Activated CD8-positive, alpha-beta memory T cell treated with anti-CD3 and anti-CD28 coated beads, Interleukin-2, amount 50 U/mL, for 1 hour (primary cell): ENCODE data around the gene PKD1L1.
"Not testable (repeated sequence)": the region's sequence is repeated elsewhere in the genome, so short reads cannot be mapped to it uniquely, and the experiment has no call there.

Experiments used
- DNase-seq: peaks from one replicate; pipeline ENCODE4 v3.0.0-alpha.2; 2020; ENCODE audit errors: extremely low read depth

The PKD1L1 gene

DNA sequence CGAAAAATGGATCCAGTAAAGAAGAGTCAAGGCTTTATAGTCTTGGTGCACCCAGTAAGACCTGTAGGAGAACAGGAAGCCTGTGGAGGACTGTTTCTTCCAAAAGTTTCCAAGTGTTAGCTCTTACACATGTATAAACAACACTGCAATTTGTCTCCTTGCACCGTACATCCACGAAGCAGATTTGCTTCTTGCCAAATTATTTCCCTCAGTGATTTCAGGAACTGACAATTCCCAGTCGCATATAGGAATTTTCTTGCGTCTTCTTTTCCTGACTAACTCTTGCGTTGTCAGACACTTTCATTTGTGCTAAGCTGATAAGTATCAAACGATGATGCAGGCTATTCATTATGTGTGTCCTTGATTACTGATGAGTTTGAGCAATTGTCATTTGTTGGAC lies 182.1 kb downstream of the PKD1L1 start:
- no peak for DNase-seq

DNA sequence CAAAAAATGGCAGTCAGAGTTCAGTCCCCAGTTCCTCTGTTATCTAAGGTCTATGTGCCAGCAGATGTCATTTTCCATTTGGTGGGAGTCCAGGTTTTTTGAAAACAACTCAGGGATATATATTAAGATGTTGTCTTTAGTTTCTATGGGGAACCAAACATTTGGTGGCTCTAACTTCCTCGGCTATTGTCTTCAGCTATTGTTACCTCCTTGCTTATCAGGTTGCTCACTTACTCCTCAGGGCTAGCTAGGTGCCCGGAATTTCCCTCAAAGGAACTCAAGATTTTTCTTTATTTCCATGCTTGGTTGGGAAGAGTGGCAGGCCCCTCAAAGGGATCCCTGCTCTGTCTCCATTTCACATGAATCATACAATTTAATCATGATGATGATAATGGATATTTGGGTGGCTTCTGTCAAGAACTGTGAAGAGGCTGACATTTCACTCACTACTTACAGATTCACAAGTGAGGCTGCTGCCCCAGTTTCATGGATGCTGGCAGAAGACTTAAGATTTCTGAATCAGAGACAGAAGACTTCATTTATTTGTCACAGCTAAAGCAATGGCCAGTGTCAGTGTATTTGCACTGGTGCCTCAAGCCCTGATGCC lies 182.8 kb downstream of the PKD1L1 start:
- DNase-seq, result no peak

DNA sequence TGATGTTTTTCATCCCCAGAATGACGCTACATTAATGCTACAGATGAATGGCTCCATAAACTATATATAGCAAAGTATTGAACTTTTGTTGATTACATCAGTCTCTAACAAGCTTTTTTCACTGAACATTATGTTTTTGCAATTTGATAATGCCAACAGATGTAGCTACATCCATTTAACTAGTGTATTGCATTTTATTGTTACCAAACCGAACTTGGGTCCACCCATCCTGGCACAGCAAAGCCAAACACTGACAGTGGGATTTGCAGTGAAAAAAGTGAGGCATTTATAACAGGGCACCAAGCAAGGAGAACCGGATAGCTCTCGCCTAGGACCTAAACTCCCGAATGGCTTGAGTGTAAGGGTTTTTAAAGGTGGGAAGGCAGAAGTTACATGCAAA lies 183.5 kb downstream of the PKD1L1 start:
- DNase-seq, result no peak

DNA sequence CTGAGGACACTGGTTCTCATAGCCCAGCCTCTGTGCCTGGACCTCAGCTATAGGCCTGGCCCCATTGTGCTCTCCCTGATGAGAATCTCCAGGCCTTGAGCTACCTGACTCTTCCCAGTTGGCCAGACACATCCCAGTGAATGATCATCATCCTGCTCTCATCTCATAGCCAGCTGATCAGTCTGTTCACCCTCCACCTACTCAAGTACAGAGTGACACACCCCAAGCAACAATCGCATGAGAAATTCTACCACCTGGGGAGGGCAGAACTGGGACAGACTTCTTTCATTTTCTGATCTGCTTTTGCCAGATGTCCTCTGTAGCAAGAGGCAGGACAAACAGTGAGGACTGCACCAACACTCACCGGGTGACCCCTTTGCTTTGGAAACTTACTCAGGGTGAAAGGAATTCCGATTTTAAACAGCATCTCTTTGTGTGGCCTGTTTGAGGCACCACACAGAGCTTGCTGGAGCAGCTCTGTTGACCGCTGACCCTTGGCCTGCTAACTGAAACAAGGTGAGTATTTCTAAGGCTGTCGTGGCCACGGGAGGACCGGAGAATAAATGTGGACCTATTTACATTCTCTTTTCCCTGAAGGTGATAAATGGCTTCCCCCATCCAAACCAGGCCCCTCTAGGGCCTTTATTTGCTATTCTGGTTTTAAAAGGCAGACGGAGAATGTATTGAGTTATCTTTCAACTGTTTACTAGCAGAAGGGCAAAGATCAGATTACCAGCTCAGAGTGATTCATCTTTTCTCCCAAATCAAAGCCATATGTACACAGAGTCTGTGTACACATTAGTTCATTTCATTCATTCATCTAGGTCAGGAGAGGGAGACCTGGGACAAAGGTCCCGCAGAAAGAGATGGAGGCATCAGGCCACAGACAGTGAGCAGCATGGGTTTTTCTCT lies 184.9 kb downstream of the PKD1L1 start:
- no peak for DNase-seq

DNA sequence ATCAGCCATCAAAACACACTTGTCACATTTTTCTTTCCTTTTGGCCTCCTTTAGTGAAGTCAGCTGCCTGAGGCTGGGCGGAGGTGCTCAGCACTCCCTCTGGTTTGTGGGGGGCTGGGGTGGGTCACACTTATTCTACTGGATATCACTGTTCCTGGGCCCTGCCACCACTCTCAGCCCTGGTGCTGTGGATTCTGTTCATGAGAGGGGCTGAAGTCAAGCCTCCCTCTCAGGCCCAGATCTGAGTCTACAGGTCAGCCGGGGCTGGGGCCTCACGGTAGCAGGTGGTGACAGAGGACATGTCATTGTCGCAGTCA lies 185.6 kb downstream of the PKD1L1 start:
- DNase-seq, result no peak

DNA sequence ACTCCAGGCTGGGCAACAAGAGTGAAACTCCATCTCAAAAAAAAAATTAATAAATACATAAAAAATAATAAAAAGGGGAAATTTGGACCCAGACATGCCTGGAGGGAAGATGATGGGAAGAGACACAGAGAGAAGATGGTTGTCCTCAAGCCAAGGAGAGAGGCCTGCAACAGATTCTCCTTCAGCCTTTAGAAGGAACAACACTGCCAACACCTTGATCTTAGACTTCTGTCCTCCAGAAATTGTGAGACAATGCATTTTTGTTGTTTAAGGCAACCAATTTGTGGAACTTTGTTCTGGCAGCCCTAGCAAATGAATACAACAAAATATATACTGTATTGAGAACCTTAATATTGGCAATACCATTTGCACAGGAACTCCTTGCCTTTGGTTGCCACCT lies 186.1 kb downstream of the PKD1L1 start:
- DNase-seq, result no peak

DNA sequence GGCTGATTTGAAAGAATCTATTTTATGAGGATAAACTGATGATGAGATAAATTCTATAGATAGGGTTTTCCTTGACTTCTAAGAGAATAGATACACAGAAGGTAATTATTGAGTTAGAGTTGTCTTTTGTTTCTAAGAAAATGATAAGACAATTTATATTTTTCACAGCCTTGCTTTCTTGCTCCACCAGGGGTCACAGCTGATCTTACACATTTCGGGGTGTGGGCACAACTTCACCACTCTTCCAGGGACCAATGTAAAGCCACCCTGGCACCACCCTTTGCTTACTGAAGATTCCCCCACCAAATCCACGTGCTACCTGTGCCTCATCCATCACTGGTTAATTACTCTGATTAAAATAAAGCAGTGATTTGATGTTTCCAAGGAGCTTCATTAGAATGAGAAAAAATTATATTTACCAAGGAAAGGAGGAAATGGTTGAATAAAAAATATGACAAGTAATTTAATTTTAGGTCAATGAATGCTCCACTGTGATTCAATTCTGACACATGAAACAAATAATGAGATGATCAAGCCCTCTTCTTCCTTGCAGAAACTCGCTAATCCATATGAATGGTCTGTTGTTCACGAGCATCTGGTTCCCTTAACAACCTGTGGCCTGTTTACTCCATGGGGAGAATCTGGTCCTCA lies 189.1 kb downstream of the PKD1L1 start:
- no peak for DNase-seq

DNA sequence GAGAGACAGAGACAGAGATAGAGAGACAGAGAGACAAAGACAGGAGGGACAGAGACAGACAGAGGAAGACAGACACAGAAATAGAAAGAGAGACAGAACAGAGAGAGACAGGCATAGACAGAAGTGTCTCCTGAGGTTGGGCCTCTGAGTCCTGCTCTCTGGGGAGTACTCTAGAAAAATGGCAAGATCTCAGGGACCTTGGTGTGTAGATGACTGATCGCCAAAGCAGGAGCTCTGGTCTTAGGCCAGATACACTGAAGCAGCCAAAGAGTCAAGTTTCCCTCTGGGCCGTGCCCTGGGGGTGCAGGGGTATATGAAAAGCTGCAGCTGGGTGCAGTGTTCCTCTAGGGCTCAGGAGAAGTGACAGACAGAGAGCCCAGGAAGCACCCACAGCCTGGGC lies 189.7 kb downstream of the PKD1L1 start:
- DNase-seq, result no peak

DNA sequence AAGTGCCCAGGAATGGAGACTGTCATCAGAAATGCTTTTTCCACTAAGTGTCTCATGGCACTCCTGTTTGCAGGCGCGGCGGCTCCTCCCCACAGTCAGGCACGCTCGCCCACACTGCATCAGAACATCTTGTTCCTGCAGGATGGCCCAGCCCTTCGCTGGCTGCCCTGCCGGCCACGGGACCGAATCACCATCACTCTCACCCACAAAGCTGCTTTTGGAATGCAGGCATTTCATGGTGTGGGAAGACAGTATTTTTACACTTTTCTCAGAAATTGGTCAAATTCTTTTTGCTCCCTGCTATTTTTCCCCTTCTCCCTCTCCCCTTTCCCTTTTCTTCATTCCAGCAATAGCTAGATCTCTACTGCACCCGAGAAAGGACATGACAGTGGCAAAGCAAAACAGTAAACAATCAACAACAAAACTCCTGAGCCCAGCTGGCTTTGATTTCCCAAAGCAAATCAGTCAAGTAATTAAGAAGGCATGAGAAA lies 190.3 kb downstream of the PKD1L1 start:
- no peak for DNase-seq

DNA sequence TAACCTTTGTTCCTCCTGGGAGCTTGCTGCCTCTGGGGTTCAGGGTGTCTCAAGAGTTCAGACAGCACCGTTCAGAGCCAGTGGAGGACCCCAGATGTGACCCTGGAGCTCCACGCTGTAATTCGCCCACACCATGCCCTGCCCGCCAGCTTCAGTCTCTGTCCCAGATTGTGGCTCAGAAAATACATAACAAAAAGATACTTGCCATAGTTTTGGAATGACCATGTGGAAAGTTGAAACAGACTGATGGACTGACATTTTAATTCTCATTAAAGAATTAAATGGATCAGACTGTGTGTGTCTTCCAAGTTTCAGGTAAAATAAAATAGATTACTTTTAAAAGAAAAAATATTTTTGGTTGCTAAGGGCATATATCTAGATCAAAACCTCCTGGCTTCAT lies 191.6 kb downstream of the PKD1L1 start:
- no peak for DNase-seq

DNA sequence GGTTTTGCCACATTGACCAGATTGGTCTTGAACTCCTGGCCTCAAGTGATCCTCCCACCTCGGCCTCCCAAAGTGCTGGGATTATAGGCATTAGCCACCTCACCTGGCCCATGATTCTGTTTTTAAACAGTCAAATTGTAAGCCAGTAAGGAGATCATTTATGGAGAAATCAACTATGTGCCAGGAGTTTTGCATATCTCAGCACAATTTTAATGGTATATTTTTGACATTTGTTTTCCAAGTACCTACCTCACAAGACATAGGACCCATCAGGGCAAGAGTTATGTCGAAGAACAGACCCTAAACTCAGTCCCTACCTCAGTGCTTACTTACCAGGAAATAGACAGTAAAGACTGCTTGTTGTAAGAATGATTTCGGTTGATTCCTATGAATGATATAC lies 193.0 kb downstream of the PKD1L1 start:
- no peak for DNase-seq

DNA sequence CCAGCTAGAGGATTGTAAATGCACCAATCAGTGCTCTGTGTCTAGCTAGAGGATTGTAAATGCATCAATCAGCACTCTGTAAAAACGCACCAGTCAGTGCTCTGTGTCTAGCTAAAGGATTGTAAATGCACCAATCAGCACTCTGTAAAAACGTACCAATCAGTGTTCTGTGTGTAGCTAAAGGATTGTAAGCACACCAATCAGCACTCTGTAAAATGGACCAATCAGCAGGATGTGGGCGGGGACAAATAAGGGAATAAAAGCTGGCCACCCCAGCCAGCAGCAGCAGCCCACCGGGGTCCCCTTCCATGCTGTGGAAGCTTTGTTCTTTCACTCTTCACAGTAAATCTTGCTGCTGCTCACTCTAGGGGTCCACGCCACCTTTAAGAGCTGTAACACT lies 196.5 kb downstream of the PKD1L1 start:
- not testable (repeated sequence) for DNase-seq

DNA sequence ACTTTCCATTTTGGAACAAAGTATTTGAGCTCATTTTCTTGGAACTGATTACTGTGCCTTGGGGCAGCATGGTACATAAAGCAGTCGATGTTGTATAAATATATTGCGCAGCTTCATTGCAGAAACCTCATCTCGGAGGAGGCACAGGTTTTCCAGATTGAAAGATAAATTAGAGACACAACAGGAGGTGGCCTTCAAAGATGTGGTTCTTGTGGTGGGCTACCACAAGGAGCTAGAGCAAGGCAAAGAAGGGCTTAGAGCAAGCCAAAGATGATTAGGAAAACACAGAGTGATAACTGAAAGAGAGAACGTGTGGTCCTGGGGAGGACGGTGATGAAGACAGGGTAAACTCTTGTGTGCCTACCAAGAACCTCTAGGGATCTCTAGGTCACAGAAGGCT lies 197.2 kb downstream of the PKD1L1 start:
- no peak for DNase-seq

DNA sequence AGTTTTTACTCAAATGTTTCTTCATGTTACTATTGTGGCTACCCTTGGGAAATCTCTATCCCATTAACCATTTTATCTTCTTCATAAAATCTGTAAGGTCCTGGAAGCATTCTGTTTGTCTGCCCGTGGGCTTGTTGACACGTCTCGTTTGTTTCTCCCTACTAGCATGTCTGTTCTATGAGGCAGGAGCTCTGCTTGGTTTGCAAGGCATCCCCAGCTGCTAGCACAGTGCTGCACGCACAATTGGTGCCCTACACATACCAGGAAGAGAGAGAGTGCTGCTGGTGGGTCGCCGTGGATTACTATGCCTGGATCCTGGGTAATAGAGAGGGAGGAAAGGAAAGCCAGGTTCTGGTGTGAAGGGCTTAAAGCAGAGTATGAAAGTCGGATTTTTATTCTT lies 200.2 kb downstream of the PKD1L1 start:
- no peak for DNase-seq

DNA sequence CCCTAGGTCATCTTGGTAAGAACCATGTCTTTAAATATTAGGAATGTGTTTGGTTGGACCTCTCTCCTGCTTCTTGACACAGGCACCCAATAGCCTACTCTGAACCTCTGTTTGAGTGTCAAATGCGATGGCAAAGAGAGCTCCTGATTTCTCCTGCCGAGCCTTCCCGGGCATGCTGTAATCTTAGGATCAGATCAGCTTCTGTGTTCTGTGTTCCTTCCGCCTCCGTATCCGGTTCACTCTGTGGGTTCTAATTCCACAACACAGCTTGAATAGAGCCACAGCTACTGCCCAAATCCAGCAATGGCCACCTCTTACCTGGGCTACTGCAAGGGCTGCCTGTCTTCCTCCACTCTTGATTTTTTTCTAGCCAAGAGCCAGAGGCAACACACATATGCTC lies 201.1 kb downstream of the PKD1L1 start:
- DNase-seq, result no peak

DNA sequence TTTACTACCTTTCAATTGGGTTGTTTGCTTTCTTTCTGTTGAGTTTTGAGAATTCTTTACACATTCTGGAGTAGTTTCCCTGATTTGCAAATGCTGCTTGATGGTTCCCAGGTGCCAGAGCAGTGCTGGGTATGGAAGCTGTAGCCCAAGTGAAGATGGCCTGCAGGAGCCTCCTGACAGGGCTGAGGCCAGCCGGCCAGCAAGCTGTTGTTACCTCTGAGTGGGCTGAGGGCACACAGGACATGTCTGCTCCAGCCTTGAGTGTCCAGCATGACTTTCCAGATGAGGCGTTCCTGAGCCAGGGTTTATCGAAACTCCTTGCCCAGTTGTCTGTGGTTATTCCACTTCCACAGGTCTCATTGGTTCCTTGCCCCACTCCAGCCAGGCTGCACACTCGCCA lies 201.8 kb downstream of the PKD1L1 start:
- DNase-seq, result no peak

DNA sequence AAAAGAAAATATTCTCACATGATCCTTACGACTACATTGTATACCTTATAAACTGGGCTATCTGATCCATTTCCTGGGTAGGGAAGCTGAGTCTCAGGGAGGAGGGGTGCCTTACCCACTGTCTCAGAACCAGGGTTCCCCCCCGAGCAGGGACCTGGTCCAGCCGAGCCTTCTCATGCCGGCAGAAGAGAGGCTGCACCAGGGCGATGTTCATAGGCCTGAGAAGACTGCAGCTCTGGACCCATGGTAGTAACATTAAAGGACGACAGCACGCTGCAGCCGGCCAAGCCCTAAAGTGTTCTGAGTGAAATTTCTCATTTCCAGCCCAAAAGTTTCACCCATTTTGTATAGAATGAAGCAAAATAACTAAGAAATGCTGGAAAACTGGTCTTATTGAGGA lies 203.4 kb downstream of the PKD1L1 start:
- DNase-seq, result no peak

DNA sequence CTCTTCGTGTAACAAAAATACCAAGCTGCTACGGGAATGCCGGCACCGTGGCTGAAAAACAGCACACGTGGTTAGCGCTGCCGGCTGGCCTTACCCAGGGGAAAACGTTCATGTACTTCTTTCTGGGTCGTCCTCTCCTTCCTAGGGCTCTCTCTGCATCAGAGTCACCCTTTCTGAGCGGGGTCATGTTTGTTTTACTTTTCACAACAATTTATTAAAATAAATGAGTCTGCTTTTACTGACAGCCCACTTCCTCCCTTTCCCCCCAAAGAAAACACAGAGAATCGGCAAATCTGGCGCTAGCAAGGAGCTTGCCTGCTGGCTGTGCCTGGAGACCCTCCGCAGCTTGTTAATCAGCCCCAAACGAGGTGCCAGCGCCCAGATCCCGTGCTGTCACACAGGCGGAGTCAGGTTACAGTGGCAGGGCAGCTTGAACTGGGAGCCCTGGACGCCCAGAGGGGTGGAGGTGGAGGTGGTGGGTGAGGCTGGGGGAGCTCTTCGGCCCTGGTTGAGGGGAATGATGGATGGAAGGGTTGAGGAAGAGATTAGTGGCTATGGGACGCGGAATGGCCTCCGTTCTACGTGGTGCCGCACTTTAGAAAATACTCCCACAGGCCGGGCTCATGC lies 204.2 kb downstream of the PKD1L1 start:
- DNase-seq, result no peak

DNA sequence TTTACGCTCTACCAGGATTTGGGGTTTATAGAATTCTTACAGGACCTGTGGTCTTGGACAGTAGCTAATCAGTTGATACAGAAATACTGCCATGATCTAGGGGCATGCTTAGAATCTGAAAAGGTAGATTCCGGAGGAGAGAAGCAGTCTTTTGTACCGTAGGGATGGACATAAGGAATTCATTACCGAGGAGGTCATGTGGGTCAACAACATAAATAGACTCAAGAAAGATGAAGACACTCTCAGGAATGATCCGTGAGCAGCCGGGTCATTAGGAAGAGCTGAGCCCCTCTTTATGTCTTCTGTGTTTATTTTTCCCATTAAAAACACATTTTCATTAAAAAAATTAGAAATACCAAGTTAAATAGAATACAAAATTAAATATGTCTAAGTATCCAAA lies 206.3 kb downstream of the PKD1L1 start:
- no peak for DNase-seq

DNA sequence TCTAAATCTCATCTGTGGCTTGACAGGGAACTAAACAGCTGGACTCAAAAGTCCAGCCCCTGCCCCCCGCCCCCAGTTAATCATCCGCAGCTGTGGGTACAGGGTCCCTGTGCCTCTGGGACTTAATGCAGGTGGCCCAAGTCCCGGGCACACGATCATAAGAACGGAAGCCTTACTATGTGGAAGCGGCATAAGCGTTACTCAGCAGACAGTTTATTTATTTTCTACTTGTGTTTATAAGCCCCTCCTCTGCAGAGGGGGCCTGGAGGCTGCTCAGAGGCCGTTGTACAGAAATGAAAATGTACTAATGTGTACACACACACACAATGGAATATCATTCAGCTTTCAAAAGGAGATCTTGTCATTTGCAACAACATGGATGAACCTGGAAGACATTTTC lies 208.4 kb downstream of the PKD1L1 start:
- DNase-seq, result no peak

DNA sequence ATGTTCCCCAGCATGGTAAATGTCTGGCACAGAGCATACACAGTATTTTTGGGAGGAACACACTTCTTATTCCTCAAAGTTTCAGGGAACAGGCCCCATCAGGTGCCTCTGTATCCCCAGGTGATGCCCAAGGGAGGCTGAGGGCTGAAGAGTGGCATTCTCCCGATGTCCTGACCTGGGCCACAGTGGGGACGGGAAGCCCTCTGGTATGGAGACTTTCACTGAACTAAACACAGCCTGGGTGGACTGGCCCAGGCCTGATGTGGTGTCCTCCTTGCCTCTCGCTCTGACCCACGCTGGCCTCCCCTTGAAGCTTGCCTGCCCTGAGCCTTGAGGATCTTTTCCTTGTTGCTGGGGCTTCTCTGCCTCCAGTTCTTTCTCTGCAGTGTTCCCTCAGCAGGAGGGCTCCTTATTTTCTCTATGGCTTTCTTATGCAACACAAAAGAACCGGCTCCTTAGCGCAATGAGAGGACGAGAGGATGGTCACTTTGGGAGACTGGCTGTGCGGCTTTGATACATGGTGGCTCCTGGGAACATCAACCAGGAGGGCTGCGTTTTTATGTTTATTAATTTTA lies 208.9 kb downstream of the PKD1L1 start:
- DNase-seq, result no peak

DNA sequence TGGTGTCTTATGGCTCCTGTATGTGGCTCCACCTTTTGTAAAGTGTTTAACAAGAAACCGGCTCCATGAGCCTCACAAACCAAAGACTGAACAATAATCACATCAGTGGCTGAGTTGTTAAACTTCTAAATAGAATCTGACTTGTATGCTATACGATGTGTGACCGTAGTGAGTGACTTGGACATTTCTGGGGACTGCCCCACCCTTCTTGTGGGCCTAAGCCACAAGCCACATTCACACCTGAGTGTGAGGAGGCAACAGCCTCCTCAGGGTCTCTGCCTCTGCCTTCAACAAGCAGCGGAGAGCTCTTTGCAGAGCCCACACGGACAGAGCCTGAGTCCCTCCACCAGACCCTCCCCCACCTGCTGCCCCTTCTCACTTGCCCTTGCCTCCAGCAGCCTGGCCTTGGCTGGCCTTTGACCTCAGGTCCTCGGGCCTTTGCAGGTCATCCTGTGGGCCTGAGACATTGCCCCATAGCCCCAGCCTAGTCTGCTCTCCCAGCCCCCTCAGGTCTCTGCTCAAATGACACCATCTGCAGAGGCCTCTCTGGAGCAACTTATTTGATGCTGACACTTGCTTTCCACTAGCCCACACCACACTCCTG lies 209.6 kb downstream of the PKD1L1 start:
- DNase-seq, result no peak
